Loucy (cell line): ENCODE measurements around the gene NPDC1.
"Not testable (repeated sequence)": the region's sequence is repeated elsewhere in the genome, so short reads cannot be mapped to it uniquely, and the experiment has no call there.

Source experiments
- H2AFZ ChIP-seq: fragments of 200-600 bp; sonication (generic); 2 replicates; pipeline ENCODE4 v1.6.0; 2016; ENCODE audit warnings: antibody characterized with exemption, mild to moderate bottlenecking, low read length, moderate library complexity
- H3F3A ChIP-seq: fragments of 200-600 bp; 2 replicates; pipeline ENCODE4 v1.6.0; 2016; ENCODE audit warnings: antibody characterized with exemption, low read depth, mild to moderate bottlenecking
- H3K27me3 ChIP-seq: fragments of 200-600 bp; sonication (generic); 2 replicates; pipeline ENCODE4 v1.6.1; 2014; ENCODE audit warnings: low read length, mild to moderate bottlenecking; ENCODE audit not compliant: insufficient read depth, poor library complexity, severe bottlenecking
- H3K36me3 ChIP-seq: fragments of 200-600 bp; sonication (generic); 2 replicates; pipeline ENCODE4 v1.6.1; 2016; ENCODE audit warnings: low read length; ENCODE audit not compliant: insufficient read depth
- H3K4me1 ChIP-seq: fragments of 200-600 bp; sonication (generic); 2 replicates; pipeline ENCODE4 v1.5.1; 2014; ENCODE audit warnings: low read length, mild to moderate bottlenecking; ENCODE audit not compliant: insufficient read depth, poor library complexity, severe bottlenecking
- H3K4me2 ChIP-seq: fragments of 200-600 bp; sonication (generic); 2 replicates; pipeline ENCODE4 v1.6.0; 2014; ENCODE audit warnings: antibody characterized with exemption, low read length, low read depth, mild to moderate bottlenecking; ENCODE audit not compliant: poor library complexity, severe bottlenecking
- H3K4me3 ChIP-seq: fragments of 200-600 bp; sonication (generic); 2 replicates; pipeline ENCODE4 v1.5.1; 2014; ENCODE audit warnings: low read length, mild to moderate bottlenecking, mixed read lengths; ENCODE audit not compliant: poor library complexity, severe bottlenecking
- H3K79me2 ChIP-seq: fragments of 200-600 bp; sonication (generic); 2 replicates; pipeline ENCODE4 v1.6.1; 2014; ENCODE audit warnings: low read length; ENCODE audit not compliant: insufficient read depth
- H3K9ac ChIP-seq: fragments of 200-600 bp; sonication (generic); 2 replicates; pipeline ENCODE4 v1.6.0; 2014; ENCODE audit warnings: mild to moderate bottlenecking, low read depth, low read length, moderate library complexity; ENCODE audit not compliant: poor library complexity, severe bottlenecking
- H3K9me2 ChIP-seq: fragments of 200-600 bp; sonication (generic); replicated peaks from 2 replicates; pipeline ENCODE4 v1.6.1; 2016; ENCODE audit warnings: low read depth, low read length, mixed read lengths
- H3K9me3 ChIP-seq: fragments of 200-600 bp; sonication (generic); 2 replicates; pipeline ENCODE4 v1.6.1; 2014; ENCODE audit warnings: mild to moderate bottlenecking, antibody characterized with exemption, low read length, low read depth; ENCODE audit not compliant: insufficient read depth
- H4K20me1 ChIP-seq: fragments of 200-600 bp; sonication (generic); 2 replicates; pipeline ENCODE4 v1.6.0; 2014; ENCODE audit warnings: antibody characterized with exemption, low read length, mild to moderate bottlenecking; ENCODE audit not compliant: insufficient read depth, poor library complexity, severe bottlenecking
- EZH2phosphoT487 ChIP-seq: fragments of 200-600 bp; IDR thresholded peaks from 2 replicates; pipeline ENCODE4 v1.6.1; 2018; ENCODE audit warnings: antibody characterized with exemption, mild to moderate bottlenecking, moderate library complexity, borderline replicate concordance
- TF ChIP-seq, protein P1 (sequence below): fragments of 200-600 bp; sonication (generic); conservative IDR thresholded peaks from 2 replicates; pipeline ENCODE4 v1.5.1; 2014; ENCODE audit warnings: mild to moderate bottlenecking, antibody characterized with exemption, low read length

NPDC1 gene

DNA sequence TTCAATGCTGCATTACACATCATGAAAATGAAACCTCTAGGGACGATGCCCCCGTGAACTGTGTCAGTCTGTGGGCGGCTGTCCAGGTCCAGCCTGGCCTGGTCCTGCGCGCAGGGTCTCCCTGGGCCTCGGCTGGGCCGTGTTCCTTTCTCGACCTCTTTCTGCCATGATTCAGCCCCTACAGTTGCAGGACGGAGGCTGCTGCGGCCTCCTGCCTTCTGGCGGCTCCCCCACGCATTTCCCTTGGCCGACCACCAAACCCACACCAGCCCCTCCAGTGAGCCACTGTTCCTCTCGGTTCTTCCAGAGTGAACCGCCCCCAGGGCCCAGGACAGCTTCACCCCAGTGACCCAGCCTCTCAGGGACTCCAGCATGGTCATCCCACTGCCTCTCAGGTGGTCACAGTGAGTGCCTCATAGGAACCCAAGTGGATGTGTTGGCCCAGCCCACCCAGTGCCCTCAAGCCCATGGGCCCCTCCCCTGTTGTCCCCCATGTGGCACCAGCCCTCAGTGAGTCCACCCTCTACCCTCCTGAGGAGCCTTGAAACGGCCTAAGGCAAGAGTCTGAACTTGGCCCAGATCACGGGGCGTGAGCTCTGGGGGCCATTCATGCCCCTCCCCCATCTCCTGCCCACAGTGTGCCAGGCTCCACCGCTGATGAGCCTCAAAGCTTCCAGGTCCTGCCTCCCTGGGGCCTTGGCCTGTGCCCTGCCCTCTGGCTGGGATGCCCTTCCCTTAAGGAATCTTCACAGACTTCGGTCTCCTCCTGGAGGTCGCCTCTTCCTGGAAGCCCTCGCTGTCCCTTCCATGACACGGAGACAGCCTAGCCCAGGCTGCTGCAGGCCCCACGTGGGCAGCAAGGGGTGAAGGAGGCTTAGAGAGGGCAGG is 39.6 kb downstream of the NPDC1 start:
- Histone ChIP-seq H3K9me2 (no peaks in the 10 kb centered on the region), H3K79me2 (no peaks in the 10 kb centered on the region), H3K4me3 (no peak overlapping the region), H3K27me3 (no peaks in the 10 kb centered on the region), H3K9ac (no peak overlapping the region), H3K4me1 (no peaks in the 10 kb centered on the region), H4K20me1 (no peaks in the 10 kb centered on the region), H3K4me2 (no peak overlapping the region), H2AFZ (no peak overlapping the region), H3K36me3 (no peaks in the 10 kb centered on the region), H3F3A (no peaks in the 10 kb centered on the region), H3K9me3 (no peaks in the 10 kb centered on the region)
- TF ChIP-seq, protein P1, sequence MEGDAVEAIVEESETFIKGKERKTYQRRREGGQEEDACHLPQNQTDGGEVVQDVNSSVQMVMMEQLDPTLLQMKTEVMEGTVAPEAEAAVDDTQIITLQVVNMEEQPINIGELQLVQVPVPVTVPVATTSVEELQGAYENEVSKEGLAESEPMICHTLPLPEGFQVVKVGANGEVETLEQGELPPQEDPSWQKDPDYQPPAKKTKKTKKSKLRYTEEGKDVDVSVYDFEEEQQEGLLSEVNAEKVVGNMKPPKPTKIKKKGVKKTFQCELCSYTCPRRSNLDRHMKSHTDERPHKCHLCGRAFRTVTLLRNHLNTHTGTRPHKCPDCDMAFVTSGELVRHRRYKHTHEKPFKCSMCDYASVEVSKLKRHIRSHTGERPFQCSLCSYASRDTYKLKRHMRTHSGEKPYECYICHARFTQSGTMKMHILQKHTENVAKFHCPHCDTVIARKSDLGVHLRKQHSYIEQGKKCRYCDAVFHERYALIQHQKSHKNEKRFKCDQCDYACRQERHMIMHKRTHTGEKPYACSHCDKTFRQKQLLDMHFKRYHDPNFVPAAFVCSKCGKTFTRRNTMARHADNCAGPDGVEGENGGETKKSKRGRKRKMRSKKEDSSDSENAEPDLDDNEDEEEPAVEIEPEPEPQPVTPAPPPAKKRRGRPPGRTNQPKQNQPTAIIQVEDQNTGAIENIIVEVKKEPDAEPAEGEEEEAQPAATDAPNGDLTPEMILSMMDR, result no peak
- TF ChIP-seq EZH2phosphoT487, result no peak

DNA sequence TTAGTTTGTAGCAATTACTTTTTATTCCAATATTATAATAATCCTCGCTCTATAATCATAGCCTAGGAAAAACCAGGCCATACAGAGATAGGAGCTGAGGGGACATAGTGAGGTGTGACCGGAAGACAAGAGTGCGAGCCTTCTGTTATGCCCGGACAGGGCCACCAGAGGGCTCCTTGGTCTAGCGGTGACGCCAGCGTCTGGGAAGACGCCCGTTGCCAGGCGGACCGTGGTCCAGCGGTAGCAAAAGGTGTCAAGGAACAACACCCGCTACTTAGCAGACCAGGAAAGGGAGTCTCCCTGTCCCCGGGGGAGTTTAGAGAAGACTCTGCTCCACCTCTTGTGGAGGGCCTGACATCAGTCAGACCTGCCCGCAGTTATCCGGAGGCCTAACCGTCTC is 41.7 kb downstream of the NPDC1 start:
- not testable (repeated sequence) for H4K20me1 ChIP-seq, H3K4me3 ChIP-seq, H2AFZ ChIP-seq, H3K27me3 ChIP-seq, H3K36me3 ChIP-seq, H3K9ac ChIP-seq, H3K79me2 ChIP-seq, H3K9me2 ChIP-seq, H3K9me3 ChIP-seq, H3F3A ChIP-seq, H3K4me1 ChIP-seq, H3K4me2 ChIP-seq
- TF ChIP-seq, protein P1, result peak; percentile 22; the same call in 1 of the 2 replicates

DNA sequence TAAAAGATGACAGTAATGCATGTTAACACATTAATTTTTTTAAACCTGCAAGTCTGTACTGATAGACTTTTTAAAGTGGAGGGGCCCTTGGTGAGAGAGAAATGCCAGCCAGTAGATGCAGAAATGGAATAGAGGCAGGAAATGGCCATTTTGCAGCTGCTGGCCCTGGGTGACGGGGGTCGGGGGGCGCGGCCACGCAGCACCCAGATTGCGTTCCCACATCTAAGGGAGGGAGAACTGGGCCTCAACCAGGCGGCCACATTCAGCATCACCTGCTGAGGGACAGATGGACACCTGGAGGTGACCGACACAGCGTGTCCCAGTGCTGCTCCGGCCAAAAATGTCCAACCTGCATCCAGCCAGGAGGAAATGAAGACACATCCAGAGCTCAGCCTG is 43.3 kb downstream of the NPDC1 start:
- H3K27me3 ChIP-seq, result no peaks in the 10 kb centered on the region
- no peak overlapping the region for H3K9ac ChIP-seq
- TF ChIP-seq, protein P1, result no peak
- TF ChIP-seq EZH2phosphoT487, result no peak
- no peaks in the 10 kb centered on the region for H3K36me3 ChIP-seq
- no peak overlapping the region for H3K4me2 ChIP-seq
- H3K9me3 ChIP-seq, result no peaks in the 10 kb centered on the region
- H2AFZ ChIP-seq, result no peak overlapping the region
- no peaks in the 10 kb centered on the region for H3K79me2 ChIP-seq
- H4K20me1 ChIP-seq, result no peaks in the 10 kb centered on the region
- H3K4me3 ChIP-seq, result no peak overlapping the region
- peaks cover 3% of the 10 kb centered on the region for H3K4me1 ChIP-seq
- no peaks in the 10 kb centered on the region for H3F3A ChIP-seq
- no peaks in the 10 kb centered on the region for H3K9me2 ChIP-seq
